ES-I3 (cell line): ENCODE measurements around the gene FAM114A1.
"Not testable (repeated sequence)": the region's sequence is repeated elsewhere in the genome, so short reads cannot be mapped to it uniquely, and the experiment has no call there.

ENCODE experiments used
- H3K36me3 ChIP-seq: 2 replicates; pipeline ENCODE4 v1.6.1; 2013; ENCODE audit warnings: mild to moderate bottlenecking, low read length, control low read depth, moderate library complexity; ENCODE audit not compliant: insufficient read depth
- H3K4me1 ChIP-seq: 2 replicates; pipeline ENCODE4 v1.6.1; 2013; ENCODE audit warnings: mild to moderate bottlenecking, control low read depth, low read length; ENCODE audit not compliant: insufficient read depth
- H3K9ac ChIP-seq: 2 replicates; pipeline ENCODE4 v1.6.1; 2013; ENCODE audit warnings: low read depth, mild to moderate bottlenecking, low read length, moderate library complexity
- H3K9me3 ChIP-seq: 2 replicates; pipeline ENCODE4 v1.6.1; 2013; ENCODE audit warnings: mild to moderate bottlenecking, low read length, moderate library complexity; ENCODE audit not compliant: control insufficient read depth, insufficient read depth

Gene FAM114A1

DNA sequence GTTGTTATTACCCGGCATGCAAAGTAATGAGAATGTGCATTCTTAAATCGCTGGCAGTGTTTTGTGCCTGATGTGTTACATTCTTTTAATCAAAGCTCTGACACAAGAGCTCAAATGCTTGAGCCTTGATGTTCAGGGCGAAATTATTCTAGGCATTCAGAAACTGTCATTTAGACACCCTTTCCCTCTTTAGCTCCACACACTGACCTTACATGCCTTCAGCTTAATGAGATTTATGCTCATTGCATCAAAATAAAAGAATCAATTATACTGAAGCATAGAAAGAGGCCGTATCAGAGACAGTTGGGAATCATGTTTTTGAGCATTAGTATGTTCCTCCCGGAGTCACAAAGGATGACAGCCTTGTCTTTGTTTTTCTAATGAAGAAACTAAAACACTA, 56.7 kb downstream of the FAM114A1 start:
- H3K36me3 ChIP-seq, result no peaks in the 10 kb centered on the region; the same call in 1 of the 2 replicates
- H3K9ac ChIP-seq, result no peak overlapping the region
- 0 out of 2 replicates have a peak, but pooled peaks cover 5% of the 10 kb centered on the region for H3K4me1 ChIP-seq
- no peaks in the 10 kb centered on the region for H3K9me3 ChIP-seq

DNA sequence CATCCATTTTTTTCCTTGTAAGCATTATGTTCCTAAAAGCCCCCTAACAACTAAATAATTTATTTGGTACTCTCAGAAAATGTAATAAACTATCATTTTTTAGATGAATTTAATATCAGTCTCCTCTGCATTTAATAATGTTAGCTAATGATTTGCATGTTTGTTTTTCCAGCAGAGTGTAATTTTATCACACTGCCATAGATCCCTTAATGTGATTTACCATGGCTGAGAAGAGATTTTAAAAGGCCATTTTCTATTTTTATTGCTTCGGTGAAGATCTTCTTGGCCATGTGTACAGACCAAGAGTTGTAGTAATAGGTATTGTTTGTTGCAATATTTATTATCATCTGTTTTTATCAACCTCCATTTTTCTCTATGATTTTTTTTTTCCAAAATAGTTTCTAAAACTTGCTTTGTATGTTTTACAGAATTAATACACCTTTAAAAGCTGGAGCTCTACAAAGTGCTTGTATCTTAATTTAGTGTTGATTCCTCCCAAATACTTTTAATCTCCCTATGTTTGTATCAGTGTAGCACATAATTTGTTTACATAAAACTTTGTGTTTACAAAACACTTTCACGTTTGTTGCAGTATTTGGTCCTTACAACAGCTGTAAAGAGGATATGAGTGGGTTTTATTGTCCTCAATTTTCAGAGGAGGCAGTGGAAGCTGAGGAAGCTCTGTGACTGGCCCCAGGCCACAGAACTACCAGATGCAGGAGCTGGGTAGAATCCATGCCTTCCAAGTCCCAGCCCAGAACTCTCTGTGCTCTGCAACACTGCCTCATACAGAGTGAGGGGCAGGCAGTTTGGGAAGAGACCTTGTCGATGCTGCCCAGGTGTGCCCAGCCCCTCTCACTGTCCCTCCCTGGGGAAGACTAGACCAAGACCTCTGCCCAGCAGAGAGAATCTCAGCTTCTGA, 58.1 kb downstream of the FAM114A1 start:
- H3K9ac ChIP-seq, result no peak overlapping the region
- no peaks in the 10 kb centered on the region for H3K36me3 ChIP-seq
- H3K4me1 ChIP-seq, result 0 out of 2 replicates have a peak, but pooled peaks cover 5% of the 10 kb centered on the region
- H3K9me3 ChIP-seq, result no peaks in the 10 kb centered on the region

DNA sequence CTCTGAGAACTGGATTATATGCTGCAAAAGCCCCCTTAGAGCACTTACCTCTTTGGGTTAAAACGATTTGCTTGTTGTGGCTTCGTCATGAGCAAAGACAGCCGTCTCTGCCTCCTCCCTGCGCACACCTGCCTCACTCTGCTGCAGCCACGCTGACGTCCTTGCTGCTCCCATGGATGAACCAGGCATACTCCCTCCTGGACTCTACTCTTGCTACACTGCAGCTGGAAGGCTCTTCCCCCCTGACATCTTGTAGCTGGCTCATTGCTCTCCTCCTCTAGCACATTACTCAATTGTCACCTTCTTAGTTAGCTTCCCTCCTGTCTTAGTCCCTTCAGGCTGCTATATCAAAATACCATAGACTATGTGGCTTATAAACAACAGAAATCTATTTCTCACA, 59.3 kb downstream of the FAM114A1 start:
- Histone ChIP-seq H3K9me3 (no peaks in the 10 kb centered on the region), H3K9ac (no peak overlapping the region), H3K36me3 (no peaks in the 10 kb centered on the region), H3K4me1 (0 out of 2 replicates have a peak, but pooled peaks cover 5% of the 10 kb centered on the region)

DNA sequence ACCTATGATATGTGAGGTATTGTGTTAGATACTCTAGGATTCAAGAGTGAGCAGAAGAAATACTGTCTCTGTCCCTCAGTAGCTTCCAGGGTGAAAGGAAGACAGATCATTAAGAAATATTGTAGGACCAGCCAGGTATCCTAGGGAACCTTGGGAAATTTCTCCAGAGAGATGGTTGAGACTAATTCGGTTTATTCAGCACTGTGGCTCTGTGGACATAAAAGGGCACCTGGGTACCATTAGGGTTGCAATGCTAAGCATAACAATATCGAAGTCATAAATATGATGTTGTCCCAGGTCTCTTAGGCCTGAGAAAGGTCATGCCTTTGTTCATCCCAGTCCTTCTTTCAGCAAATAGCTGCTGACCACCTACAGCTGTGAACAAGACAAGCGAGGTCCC, 61.0 kb downstream of the FAM114A1 start:
- H3K9ac ChIP-seq, result no peak overlapping the region
- 0 out of 2 replicates have a peak, but pooled peaks cover 5% of the 10 kb centered on the region for H3K4me1 ChIP-seq
- no peaks in the 10 kb centered on the region for H3K9me3 ChIP-seq
- no peaks in the 10 kb centered on the region for H3K36me3 ChIP-seq

DNA sequence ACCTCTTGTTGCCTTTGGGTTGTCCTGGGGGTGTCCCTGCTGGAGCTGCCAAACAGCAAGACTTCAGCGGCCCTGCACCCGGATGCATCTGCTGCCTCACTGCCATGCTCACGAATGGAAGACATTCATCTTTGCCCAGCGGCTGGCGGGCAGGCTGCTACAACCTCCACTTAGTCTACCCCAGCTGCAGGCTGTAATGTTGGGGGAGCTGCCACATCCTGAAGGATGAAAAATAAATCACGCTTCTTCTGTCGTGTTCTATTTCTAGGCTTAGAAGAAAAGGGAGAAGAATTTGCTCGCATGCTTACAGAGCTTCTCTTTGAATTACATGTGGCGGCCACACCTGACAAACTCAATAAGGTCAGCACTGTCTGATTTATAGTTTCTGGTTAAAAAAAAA, 61.4 kb downstream of the FAM114A1 start:
- H3K9ac ChIP-seq, result no peak overlapping the region
- H3K4me1 ChIP-seq, result 0 out of 2 replicates have a peak, but pooled peaks cover 5% of the 10 kb centered on the region
- no peaks in the 10 kb centered on the region for H3K9me3 ChIP-seq
- no peaks in the 10 kb centered on the region for H3K36me3 ChIP-seq

DNA sequence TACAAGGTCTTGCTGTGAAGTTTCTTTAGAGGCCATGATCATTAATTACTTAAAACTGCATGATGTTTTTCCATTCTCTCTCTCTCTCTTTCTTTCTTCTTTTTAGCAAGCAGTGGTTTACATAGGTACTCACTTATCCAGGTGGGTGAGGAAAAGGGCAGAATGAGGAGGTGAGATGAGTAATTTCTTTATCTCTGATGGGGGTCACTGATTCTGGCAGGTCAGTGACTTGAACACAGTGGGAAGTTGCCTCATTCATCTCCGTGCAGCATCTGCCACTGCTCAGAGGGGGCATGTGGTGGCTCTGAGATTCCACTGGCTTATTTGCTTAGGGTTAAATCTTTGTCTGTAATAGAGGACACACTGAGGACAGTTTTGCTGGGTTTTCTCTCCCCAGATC, 62.6 kb downstream of the FAM114A1 start:
- Histone ChIP-seq H3K36me3 (no peaks in the 10 kb centered on the region), H3K9me3 (no peaks in the 10 kb centered on the region), H3K4me1 (no peaks in the 10 kb centered on the region), H3K9ac (no peak overlapping the region)

DNA sequence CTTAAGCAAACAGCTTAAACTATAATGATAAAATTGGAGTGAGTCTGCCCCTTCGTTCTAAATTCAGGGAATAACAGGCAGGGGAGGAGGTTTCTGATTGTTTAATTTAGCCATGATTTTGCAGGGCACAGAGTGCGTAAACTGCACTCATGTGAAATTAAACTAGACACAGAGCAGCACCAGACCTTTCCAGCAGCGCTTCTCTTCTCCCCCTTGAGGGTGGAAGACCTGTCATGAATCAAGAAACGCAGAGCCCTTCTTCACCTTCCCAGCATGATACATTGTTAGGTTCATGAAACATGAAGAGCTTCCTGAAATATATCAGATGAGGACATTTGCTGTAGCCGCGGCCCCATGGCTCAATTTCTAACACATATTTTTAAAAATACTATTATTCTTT, 63.1 kb downstream of the FAM114A1 start:
- no peaks in the 10 kb centered on the region for H3K4me1 ChIP-seq
- H3K36me3 ChIP-seq, result no peaks in the 10 kb centered on the region
- H3K9ac ChIP-seq, result no peak overlapping the region
- no peaks in the 10 kb centered on the region for H3K9me3 ChIP-seq

DNA sequence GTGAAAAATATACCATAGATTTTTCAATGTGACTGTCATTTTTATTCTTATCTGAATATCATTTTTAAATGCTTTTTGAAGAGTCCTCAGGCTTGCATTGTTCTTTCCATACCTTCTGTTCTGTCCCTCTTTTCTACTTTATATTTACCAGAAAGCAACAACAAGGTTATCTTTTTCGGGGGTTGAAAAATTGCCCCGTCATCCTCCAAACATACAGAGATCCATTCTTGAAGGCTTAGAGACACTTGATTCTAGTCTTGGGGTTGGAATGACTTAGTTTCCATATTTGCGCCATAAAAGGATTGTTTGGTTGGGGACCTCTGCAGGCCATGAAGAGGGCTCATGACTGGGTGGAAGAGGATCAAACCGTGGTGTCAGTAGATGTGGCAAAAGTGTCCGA, 63.5 kb downstream of the FAM114A1 start:
- no peaks in the 10 kb centered on the region for H3K9me3 ChIP-seq
- no peaks in the 10 kb centered on the region for H3K36me3 ChIP-seq
- H3K4me1 ChIP-seq, result no peaks in the 10 kb centered on the region
- H3K9ac ChIP-seq, result no peak overlapping the region

DNA sequence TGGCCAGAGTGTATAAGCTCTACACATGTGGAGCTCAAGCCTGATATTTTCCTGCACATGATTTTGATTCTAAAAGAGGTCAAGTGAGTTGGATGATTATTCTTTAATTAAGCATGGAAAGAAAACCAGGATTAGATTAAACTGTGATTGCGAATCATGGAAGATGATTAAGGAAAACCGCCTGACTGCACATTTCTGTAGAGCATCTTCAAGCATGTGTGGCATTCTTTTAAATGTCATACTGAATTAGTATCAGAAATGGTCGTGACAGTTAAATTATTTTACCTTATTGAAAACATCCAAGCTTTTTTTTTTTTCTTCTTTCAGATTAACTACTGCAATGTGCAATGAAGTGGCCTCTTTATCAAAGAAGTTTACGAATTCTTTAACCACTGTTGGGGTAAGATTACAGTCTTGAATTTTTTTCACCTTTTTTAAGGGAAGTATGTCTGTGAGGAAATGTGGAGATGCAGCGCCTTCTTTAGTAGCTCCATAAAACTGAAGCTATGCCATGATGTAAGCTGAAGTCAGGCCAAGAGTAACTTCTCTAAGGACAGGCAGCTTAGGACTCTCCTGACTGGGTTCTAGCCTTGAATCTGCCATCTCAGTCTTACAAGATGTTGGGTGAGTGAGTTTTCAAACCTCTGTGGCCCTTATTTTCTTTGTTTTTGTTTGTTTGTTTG, 67.9 kb downstream of the FAM114A1 start:
- Histone ChIP-seq H3K4me1 (no peaks in the 10 kb centered on the region), H3K9me3 (no peaks in the 10 kb centered on the region), H3K9ac (no peak overlapping the region), H3K36me3 (no peaks in the 10 kb centered on the region)

DNA sequence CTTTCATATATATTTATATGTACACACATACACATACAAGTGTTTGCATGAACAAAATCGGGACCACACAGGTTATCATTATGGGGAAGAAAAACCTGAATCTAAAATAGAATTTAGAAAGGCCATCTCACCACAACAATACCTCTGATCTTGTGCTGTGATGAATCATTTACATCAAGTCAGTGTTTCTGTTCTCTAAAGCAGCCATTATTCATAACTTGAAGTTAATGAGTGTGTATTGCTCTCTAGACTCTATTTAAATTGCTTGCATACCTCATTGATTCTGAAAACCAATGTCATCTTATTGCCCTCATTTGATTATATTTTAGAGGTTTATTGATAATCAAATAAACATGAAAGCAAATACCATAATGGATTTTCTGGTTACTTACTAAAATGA, 71.6 kb downstream of the FAM114A1 start:
- H3K9ac ChIP-seq, result no peak overlapping the region
- H3K4me1 ChIP-seq, result no peaks in the 10 kb centered on the region
- no peaks in the 10 kb centered on the region for H3K36me3 ChIP-seq
- H3K9me3 ChIP-seq, result no peaks in the 10 kb centered on the region

DNA sequence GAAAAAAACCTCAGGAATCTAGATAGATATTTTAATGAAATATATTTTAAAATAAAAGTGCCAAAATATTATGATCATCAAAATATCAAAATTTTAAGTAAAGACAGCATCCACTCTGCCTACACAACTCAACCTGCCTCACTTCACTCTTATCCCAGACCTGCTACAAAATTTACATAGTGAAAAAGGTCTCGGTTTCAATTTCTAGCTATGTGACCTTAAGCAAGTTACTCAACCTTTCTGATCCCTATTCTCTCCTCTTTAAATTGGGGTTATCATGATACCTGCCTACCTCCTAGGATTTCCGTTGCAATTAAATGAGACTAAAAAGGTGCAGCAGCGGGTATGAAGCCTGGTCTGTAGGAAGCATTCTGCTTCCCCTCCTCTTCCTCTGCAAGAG, 72.9 kb downstream of the FAM114A1 start:
- Histone ChIP-seq H3K9me3 (no peaks in the 10 kb centered on the region), H3K9ac (no peak overlapping the region), H3K36me3 (no peaks in the 10 kb centered on the region), H3K4me1 (no peaks in the 10 kb centered on the region)

DNA sequence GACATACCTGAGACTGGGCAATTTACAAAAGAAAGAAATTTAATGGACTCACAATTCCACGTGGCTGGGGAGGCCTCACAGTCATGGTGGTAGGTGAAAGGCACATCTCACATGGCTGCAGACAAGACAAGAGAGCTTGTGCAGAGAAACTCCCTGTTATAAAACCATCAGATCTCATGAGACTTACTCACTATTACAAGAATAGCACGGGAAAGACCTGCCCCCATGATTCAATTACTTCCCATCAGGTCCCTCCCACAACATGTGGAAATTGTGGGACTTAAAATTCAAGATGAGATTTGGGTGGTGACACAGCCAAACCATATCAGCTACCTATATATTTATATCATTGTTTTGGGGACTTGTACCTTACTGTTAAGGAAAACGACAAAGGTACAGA, 74.3 kb downstream of the FAM114A1 start:
- not testable (repeated sequence) for H3K4me1 ChIP-seq, H3K9ac ChIP-seq, H3K36me3 ChIP-seq, H3K9me3 ChIP-seq

DNA sequence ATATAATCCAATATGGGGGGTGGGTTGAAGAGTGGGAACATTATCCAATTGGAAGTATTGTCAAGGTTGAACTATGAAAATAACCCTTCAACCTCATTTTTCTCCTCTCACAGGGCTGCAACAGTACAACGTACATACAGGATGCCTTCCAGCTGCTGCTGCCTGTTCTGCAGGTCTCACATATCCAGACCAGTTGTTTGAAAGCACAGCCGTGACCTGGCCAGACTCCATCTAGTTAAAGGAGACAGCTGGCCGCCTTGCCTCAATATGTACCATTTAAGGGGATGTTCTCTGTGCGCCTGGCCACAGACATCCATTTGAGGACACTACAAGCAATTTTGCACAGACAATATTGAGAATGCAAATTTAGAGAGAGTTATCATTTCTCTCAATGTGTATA, 75.7 kb downstream of the FAM114A1 start:
- Histone ChIP-seq H3K36me3 (no peaks in the 10 kb centered on the region), H3K4me1 (no peaks in the 10 kb centered on the region), H3K9ac (no peak overlapping the region), H3K9me3 (no peaks in the 10 kb centered on the region)

DNA sequence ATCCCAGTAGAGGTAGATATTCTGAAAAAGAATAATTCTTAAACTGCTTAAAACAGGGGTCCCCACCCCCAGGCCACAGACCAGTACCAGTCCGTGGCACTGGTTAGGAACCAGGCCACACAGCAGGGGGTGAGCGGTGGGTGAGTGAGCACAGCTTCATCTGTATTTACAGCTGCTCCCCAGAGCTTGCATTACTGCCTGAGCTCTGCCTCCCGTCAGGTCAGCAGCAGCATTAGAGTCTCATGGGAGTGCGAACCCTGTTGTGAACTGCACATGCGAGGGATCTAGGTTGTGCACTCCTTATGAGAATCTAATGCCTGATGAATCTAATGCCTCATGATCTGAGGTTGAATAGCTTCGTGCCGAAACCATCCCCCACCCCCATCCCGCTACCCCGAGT, 76.8 kb downstream of the FAM114A1 start:
- no peaks in the 10 kb centered on the region for H3K9me3 ChIP-seq
- no peaks in the 10 kb centered on the region for H3K4me1 ChIP-seq
- no peak overlapping the region for H3K9ac ChIP-seq
- no peaks in the 10 kb centered on the region for H3K36me3 ChIP-seq

DNA sequence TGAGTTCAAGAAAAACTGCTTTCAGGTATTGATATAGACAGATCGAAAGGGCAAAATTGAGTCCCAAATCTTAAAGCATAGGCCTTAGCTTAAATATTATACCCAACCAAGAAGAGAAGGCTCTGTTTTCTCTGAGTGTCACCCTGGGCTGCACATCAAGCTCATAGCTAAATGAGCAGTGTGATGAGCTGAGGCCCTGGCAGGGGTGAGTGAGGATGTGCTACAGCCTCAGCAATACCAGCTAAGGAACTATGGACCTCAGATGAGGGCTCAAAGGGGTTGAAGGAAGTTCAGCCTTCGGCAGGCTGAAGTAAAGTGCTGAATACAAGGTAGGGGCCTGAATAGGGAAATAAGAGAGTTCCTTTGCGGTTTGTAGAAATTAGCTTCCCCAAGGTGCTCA, 79.3 kb downstream of the FAM114A1 start:
- H3K9ac ChIP-seq, result no peak overlapping the region
- no peaks in the 10 kb centered on the region for H3K4me1 ChIP-seq
- H3K36me3 ChIP-seq, result no peaks in the 10 kb centered on the region
- no peaks in the 10 kb centered on the region for H3K9me3 ChIP-seq
